ENCODE results near the gene AUTS2.

- TF ChIP-seq, protein P1, sequence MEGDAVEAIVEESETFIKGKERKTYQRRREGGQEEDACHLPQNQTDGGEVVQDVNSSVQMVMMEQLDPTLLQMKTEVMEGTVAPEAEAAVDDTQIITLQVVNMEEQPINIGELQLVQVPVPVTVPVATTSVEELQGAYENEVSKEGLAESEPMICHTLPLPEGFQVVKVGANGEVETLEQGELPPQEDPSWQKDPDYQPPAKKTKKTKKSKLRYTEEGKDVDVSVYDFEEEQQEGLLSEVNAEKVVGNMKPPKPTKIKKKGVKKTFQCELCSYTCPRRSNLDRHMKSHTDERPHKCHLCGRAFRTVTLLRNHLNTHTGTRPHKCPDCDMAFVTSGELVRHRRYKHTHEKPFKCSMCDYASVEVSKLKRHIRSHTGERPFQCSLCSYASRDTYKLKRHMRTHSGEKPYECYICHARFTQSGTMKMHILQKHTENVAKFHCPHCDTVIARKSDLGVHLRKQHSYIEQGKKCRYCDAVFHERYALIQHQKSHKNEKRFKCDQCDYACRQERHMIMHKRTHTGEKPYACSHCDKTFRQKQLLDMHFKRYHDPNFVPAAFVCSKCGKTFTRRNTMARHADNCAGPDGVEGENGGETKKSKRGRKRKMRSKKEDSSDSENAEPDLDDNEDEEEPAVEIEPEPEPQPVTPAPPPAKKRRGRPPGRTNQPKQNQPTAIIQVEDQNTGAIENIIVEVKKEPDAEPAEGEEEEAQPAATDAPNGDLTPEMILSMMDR (IDR thresholded peaks at IDR 0.05) = no peak
- TF ChIP-seq E2F4 (CRISPR knock-in tag; IDR thresholded peaks at IDR 0.05; ENCODE audit: borderline replicate concordance, low read depth) = no peak
- no peak for TF ChIP-seq RORB (CRISPR knock-in tag; IDR thresholded peaks at IDR 0.05)
- no peak for TF ChIP-seq ATF2 (CRISPR knock-in tag; IDR thresholded peaks at IDR 0.05; ENCODE audit: borderline replicate concordance, low read depth)
- TF ChIP-seq NR2C2 (CRISPR knock-in tag; IDR thresholded peaks at IDR 0.05) = no peak
- no peak for TF ChIP-seq TCF7 (CRISPR knock-in tag; IDR thresholded peaks at IDR 0.05; ENCODE audit: low read depth)
- TF ChIP-seq ELF4 (CRISPR knock-in tag; IDR thresholded peaks at IDR 0.05; ENCODE audit: low read depth) = no peak
- no peak for TF ChIP-seq PREB (CRISPR knock-in tag; IDR thresholded peaks at IDR 0.05; ENCODE audit: borderline replicate concordance)
- no peak for TF ChIP-seq TEAD4 (CRISPR knock-in tag; IDR thresholded peaks at IDR 0.05)
- no peak for TF ChIP-seq SMAD3 (CRISPR knock-in tag; IDR thresholded peaks at IDR 0.05; ENCODE audit: borderline replicate concordance)
Measured at GRCh38 chr7:70752794-70753241, 1154.5 kb downstream of the AUTS2 start.
